ENCODE measurements around the gene SYNJ2.
A peak's percentile ranks its signal among the peaks of the same experiment; 100 is the strongest.

SYNJ2 gene

DNA sequence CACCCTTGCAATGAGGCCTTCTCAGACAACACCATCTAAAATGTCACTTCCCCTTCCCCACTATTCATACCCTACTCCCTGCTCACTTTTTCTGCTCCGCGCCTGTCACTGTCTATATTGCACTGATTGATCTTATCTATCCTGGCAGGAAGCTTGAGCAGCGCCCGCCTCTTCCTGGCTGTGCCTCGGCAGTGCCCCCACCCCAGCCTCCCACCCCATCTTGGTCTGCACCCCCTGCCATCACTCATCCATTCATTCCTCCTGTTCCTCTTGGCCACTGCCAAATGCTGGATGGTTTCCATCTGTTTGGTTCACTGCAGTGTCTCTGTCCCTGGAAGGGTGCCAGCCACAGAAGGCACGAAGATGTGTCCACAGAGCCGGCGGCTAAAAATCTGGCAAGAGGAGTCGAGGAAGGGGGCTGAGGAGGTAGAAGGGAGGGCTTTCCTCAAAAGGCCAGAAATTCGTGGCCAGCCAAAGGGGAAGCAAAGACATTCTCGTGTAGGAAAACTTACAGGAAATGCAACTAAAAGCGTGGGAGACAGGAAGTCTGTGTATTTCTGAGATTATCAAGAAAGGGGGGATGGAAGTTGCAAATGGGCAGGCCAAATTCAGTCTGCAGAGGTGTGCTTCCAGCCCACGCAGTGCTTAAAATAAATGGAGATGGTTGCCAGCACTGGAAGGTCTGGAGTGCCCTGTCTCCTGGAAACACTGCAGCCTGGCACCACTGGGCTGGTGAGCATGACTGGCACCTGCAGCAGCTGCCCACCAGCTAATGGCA, 27.6 kb downstream of the SYNJ2 start:
- H3K27me3 ChIP-seq (ENCODE audit: control insufficient read depth in 1 of 2, insufficient read depth in 2 of 2, low read length in 2 of 2), result no peaks in the 10 kb centered on the region
- peak overlapping the region in 1 of 2 donors; percentile 29 for H3K4me3 ChIP-seq (ENCODE audit: low read length in 2 of 2)
- H3K9ac ChIP-seq (ENCODE audit: low read length in 2 of 2), result no peak overlapping the region
- peaks cover 19% of the 10 kb centered on the region for H3K4me1 ChIP-seq (ENCODE audit: control insufficient read depth, insufficient read depth, low read length)
- no peaks in the 10 kb centered on the region for H3K9me3 ChIP-seq (ENCODE audit: control insufficient read depth in 2 of 2, low read length in 2 of 2)
- H3K27ac ChIP-seq (ENCODE audit: low read length), result no peak overlapping the region
- H3K36me3 ChIP-seq (ENCODE audit: control insufficient read depth in 2 of 2, insufficient read depth in 2 of 2, low read length in 2 of 2), result no peaks in the 10 kb centered on the region

DNA sequence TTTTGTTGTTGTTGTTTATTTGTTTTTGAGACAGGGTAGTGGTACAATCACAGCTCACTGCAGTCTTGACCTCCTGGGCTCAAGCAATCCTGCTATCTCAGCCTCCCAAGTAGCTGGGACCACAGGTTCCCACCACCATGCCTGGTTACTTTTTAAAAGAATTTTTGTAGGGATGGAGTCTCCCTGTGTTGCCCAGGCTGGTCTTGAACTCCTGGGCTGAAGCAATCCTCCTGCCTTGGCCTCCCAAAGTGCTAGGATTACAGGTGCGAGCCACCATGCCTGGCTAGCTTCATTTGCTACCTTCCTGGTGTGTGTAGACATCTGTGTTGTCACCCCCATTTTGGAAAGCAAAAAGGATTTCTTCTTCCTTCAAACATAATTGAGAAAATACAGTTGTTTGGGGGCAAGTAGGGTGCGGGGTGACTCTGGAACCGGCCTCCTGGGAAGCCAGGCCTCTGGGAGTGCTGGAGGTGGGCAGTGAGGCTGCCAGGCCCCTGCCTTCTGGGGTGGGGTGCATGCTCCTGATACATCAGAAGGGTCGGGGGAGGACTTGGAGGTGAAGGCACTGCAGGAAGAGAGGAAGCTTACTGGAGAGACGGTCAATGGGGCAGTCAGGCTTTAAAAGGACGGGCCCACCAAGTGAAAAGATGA, 28.4 kb downstream of the SYNJ2 start:
- peak overlapping the region in 1 of 2 donors; percentile 29 for H3K4me3 ChIP-seq (ENCODE audit: low read length in 2 of 2)

DNA sequence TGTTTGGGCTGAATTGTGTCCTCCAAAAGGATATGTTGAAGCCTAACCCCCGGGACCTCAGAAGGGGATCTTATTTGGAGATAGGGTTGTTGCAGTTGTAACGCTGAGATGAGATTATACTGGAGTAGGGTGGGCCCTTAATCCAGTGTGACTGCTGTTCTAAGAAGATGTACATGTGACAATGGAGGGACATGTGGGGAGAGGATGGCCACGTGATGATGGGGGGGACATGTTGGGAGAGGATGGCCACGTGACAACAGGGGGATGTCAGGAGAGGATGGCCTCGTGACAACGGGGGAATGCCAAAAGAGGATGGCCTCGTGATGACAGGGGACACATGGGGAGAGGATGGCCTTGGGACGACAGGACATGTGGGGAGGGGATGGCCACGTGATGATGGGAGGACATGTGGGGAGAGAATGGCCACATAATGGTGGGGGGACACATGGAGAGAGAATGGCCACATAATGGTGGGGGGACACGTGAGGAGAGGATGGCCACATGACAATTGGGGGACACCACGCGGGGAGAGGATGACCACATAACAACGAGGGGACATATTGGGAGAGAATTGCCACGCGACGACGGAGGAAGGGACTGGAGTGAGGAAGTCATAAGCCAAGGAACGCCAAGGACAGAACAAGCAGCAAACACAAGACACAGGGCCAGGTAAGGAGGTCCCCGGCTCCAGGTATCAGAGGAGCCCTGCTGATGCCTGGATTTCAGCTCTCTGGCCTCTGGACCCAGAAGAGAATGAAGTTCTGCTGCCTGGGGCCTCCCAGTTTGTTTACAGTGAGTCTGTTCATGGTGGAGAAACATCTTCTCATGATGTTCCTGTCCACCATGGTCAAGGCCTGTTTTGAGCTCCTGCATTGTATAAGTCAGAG, 29.2 kb downstream of the SYNJ2 start:
- H3K9me3 ChIP-seq (ENCODE audit: control insufficient read depth in 2 of 2, low read length in 2 of 2), result no peaks in the 10 kb centered on the region
- no peak overlapping the region for H3K4me3 ChIP-seq (ENCODE audit: low read length in 2 of 2)
- no peaks in the 10 kb centered on the region for H3K27me3 ChIP-seq (ENCODE audit: control insufficient read depth in 1 of 2, insufficient read depth in 2 of 2, low read length in 2 of 2)
- H3K36me3 ChIP-seq (ENCODE audit: control insufficient read depth in 2 of 2, insufficient read depth in 2 of 2, low read length in 2 of 2), result no peaks in the 10 kb centered on the region
- no peak overlapping the region for H3K27ac ChIP-seq (ENCODE audit: low read length)
- H3K4me1 ChIP-seq (ENCODE audit: control insufficient read depth, insufficient read depth, low read length), result peaks cover 18% of the 10 kb centered on the region
- H3K9ac ChIP-seq (ENCODE audit: low read length in 2 of 2), result no peak overlapping the region

More for the DNA sequence above, 28.4 kb downstream of the SYNJ2 start:
- H3K9ac ChIP-seq (ENCODE audit: low read length in 2 of 2), result no peak overlapping the region
- no peak overlapping the region for H3K27ac ChIP-seq (ENCODE audit: low read length)
- no peaks in the 10 kb centered on the region for H3K27me3 ChIP-seq (ENCODE audit: control insufficient read depth in 1 of 2, insufficient read depth in 2 of 2, low read length in 2 of 2)
- H3K9me3 ChIP-seq (ENCODE audit: control insufficient read depth in 2 of 2, low read length in 2 of 2), result no peaks in the 10 kb centered on the region
- H3K36me3 ChIP-seq (ENCODE audit: control insufficient read depth in 2 of 2, insufficient read depth in 2 of 2, low read length in 2 of 2), result no peaks in the 10 kb centered on the region
- peaks cover 19% of the 10 kb centered on the region for H3K4me1 ChIP-seq (ENCODE audit: control insufficient read depth, insufficient read depth, low read length)

DNA sequence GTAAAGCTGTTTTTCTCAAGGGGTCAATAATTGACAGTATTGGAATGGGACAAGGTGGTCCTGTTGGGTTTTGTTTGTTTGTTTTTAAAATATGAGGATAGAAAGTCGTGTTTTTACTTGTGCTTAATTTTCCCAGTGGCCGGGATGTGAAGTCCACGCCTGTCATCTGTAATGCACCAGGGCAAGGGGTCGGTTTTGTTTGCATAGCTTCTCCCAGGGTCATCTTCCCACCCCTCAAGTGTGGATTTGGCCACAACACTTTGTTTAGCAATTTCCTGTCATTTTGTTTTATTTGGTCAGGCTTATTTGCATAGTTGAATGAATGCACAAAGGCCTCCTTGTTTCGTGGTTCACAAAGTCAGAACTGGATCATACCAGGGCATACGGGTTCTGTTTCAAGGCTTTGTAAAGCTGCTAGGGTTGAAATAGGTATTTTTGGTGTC, 29.8 kb downstream of the SYNJ2 start:
- H3K9ac ChIP-seq (ENCODE audit: low read length in 2 of 2), result no peak overlapping the region
- H3K27ac ChIP-seq (ENCODE audit: low read length), result no peak overlapping the region
- no peaks in the 10 kb centered on the region for H3K36me3 ChIP-seq (ENCODE audit: control insufficient read depth in 2 of 2, insufficient read depth in 2 of 2, low read length in 2 of 2)
- no peak overlapping the region for H3K4me3 ChIP-seq (ENCODE audit: low read length in 2 of 2)
- peaks cover 14% of the 10 kb centered on the region for H3K4me1 ChIP-seq (ENCODE audit: control insufficient read depth, insufficient read depth, low read length)
- no peaks in the 10 kb centered on the region for H3K27me3 ChIP-seq (ENCODE audit: control insufficient read depth in 1 of 2, insufficient read depth in 2 of 2, low read length in 2 of 2)
- no peaks in the 10 kb centered on the region for H3K9me3 ChIP-seq (ENCODE audit: control insufficient read depth in 2 of 2, low read length in 2 of 2)

DNA sequence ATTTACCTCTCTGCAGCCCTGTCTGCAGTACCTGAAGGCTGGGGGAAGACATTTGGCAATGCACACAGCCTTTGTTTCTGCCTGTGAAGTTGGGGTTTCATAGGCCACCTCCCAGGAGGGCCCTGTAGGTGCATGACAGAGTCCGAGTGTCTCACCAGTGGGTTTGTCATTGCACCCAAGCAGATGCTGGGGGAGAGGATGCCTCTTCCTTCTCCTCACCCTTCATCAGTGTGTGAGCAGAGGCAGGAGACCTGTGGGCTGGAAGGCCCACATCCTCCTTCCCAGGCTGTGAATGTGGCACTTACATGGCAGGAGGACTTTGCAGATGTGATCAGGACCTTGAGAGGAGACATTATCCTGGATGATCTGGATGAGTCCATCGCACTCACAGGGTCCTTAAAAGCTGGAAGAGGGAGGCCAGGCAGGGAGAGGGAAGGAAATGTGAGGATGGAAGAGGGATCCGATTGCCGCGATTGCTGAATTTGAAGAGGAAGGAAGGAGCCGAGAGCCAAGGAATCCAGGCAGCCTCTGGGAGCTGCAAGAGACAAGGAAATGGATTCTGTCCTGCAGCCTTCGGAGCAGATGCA, 30.4 kb downstream of the SYNJ2 start:
- Histone ChIP-seq H3K4me1 (ENCODE audit: control insufficient read depth, insufficient read depth, low read length) (peaks cover 14% of the 10 kb centered on the region), H3K9ac (ENCODE audit: low read length in 2 of 2) (no peak overlapping the region), H3K27me3 (ENCODE audit: control insufficient read depth in 1 of 2, insufficient read depth in 2 of 2, low read length in 2 of 2) (no peaks in the 10 kb centered on the region), H3K27ac (ENCODE audit: low read length) (no peak overlapping the region), H3K9me3 (ENCODE audit: control insufficient read depth in 2 of 2, low read length in 2 of 2) (no peaks in the 10 kb centered on the region), H3K4me3 (ENCODE audit: low read length in 2 of 2) (no peak overlapping the region), H3K36me3 (ENCODE audit: control insufficient read depth in 2 of 2, insufficient read depth in 2 of 2, low read length in 2 of 2) (no peaks in the 10 kb centered on the region)

DNA sequence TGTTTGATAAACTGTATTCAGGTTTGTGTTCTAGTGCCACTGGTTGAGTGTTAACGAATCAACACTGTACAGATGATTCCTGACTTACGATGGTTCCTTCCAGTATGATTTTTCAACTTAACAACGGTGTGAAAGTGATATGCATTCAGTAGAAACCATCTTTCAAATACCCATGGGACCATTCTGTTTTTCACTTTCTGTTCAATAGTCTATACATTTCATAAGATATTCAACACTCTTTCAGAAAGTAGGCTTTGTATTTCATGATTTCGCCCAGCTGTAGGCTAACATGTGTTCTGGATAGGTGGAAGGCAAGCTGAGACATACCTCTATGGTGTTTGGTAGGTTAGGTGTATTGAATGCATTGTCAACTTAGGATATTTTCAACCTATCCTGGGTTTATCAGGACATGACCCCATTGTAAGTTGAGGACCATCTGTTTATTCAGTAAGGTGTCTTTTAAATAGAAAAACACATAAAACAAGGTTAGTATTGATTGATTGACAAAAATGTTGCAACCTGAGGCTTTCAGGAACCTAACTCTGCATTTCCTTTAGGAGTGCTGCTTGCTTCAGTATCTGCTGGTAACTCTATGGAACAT, 32.3 kb downstream of the SYNJ2 start:
- H3K4me1 ChIP-seq (ENCODE audit: control insufficient read depth, insufficient read depth, low read length), result peaks cover 21% of the 10 kb centered on the region
- H3K27ac ChIP-seq (ENCODE audit: low read length), result no peak overlapping the region
- no peak overlapping the region for H3K9ac ChIP-seq (ENCODE audit: low read length in 2 of 2)
- H3K36me3 ChIP-seq (ENCODE audit: control insufficient read depth in 2 of 2, insufficient read depth in 2 of 2, low read length in 2 of 2), result no peaks in the 10 kb centered on the region
- H3K9me3 ChIP-seq (ENCODE audit: control insufficient read depth in 2 of 2, low read length in 2 of 2), result no peaks in the 10 kb centered on the region
- no peaks in the 10 kb centered on the region for H3K27me3 ChIP-seq (ENCODE audit: control insufficient read depth in 1 of 2, insufficient read depth in 2 of 2, low read length in 2 of 2)
- no peak overlapping the region for H3K4me3 ChIP-seq (ENCODE audit: low read length in 2 of 2)

DNA sequence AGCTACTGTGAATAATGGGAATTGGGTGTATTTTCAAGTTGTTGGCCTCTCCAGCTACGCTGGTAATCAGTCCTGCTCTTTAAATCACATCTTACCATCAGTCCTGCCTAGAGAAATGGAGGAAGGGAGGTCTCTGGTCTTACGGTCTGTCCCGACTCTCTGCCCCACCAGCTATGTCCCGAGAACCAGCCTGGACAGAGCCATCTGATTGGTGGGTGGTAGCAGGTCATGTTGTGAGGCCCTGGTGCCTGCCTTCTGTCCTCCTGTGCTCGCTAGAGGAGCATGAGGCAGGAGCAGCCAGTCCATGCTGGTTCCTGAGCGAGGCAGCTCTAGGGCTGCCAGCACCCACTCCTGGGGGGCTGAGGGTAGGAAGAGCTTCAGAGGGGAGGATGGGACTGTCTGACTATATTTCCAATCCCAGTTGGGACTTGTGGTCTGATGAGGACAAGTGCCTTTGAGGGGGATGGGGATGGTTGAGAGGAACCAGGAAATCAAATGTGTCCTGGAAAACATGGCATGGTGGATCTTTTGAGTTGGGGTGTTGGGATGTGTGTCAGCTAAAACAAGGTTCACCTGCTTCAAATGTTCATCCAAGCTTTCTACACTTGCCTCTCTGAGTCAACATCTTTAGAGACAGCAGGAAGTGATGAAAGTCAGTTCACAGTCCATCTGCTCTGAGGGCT, 33.0 kb downstream of the SYNJ2 start:
- no peak overlapping the region for H3K27ac ChIP-seq (ENCODE audit: low read length)
- H3K9me3 ChIP-seq (ENCODE audit: control insufficient read depth in 2 of 2, low read length in 2 of 2), result no peaks in the 10 kb centered on the region
- H3K4me1 ChIP-seq (ENCODE audit: control insufficient read depth, insufficient read depth, low read length), result peaks cover 22% of the 10 kb centered on the region
- no peaks in the 10 kb centered on the region for H3K36me3 ChIP-seq (ENCODE audit: control insufficient read depth in 2 of 2, insufficient read depth in 2 of 2, low read length in 2 of 2)
- no peaks in the 10 kb centered on the region for H3K27me3 ChIP-seq (ENCODE audit: control insufficient read depth in 1 of 2, insufficient read depth in 2 of 2, low read length in 2 of 2)
- H3K4me3 ChIP-seq (ENCODE audit: low read length in 2 of 2), result no peak overlapping the region
- no peak overlapping the region for H3K9ac ChIP-seq (ENCODE audit: low read length in 2 of 2)

DNA sequence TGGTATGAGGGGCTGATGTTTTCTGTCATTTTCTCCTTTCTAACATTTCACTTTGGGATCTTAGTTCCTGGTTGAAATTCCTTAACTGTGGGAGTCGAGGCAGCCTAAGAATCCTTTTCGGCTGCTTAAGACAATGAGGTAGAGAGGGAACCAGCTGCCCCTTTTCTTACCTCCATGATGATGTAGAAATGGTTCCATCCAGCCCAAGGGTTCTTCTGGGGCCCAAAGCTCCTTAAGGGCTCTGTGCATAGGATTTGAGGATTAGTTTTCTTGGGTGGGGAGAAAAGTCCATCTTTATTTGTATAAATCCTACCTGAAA, 33.5 kb downstream of the SYNJ2 start:
- peaks cover 0 to 3% of the 10 kb centered on the region in 2 donors for H3K36me3 ChIP-seq (ENCODE audit: control insufficient read depth in 2 of 2, insufficient read depth in 2 of 2, low read length in 2 of 2)
- H3K4me3 ChIP-seq (ENCODE audit: low read length in 2 of 2), result no peak overlapping the region
- H3K4me1 ChIP-seq (ENCODE audit: control insufficient read depth, insufficient read depth, low read length), result peaks cover 19% of the 10 kb centered on the region
- H3K9me3 ChIP-seq (ENCODE audit: control insufficient read depth in 2 of 2, low read length in 2 of 2), result no peaks in the 10 kb centered on the region
- no peak overlapping the region for H3K9ac ChIP-seq (ENCODE audit: low read length in 2 of 2)
- no peak overlapping the region for H3K27ac ChIP-seq (ENCODE audit: low read length)
- H3K27me3 ChIP-seq (ENCODE audit: control insufficient read depth in 1 of 2, insufficient read depth in 2 of 2, low read length in 2 of 2), result no peaks in the 10 kb centered on the region

DNA sequence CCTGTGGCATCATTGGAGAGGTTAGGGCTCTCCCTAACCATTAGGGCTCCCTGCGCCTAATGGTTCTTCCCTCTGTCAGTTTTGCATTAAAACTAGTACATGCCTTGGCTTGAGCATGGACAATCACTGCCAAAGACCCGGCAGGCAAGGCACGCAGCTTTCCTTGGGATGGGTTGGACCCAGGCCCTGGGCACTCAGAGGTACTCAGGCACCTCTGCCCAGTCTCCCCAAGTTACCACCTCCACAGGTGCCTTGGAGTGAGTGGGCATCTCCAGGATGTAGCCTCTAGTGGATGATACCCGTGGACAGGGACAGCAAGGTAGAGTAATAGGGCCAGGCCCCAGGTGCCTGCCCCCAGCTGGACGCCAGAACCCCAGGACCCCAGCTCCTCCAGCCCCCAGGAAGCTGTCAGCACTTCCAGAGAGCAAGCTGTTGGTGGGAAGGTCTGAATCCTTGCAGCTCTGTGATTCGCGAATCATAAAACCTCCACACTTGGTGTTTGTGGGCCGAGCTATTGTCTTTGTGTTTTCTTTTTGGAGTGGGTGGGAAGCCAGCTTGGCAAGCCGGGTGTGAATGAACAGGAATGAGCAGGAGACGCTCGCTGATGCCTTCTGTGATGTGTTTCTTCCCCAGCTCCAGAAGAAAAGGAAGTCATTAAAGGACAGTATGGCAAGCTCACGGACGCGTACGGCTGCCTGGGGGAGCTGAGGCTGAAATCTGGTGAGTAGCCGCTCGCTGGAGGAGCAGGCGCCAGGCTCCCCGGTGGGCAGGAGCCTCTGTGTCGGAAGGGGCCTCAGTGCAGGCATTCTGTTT, 35.1 kb downstream of the SYNJ2 start:
- Histone ChIP-seq H3K36me3 (ENCODE audit: control insufficient read depth in 2 of 2, insufficient read depth in 2 of 2, low read length in 2 of 2) (peaks cover 0 to 6% of the 10 kb centered on the region in 2 donors), H3K27me3 (ENCODE audit: control insufficient read depth in 1 of 2, insufficient read depth in 2 of 2, low read length in 2 of 2) (no peaks in the 10 kb centered on the region), H3K4me3 (ENCODE audit: low read length in 2 of 2) (no peak overlapping the region), H3K9ac (ENCODE audit: low read length in 2 of 2) (no peak overlapping the region), H3K4me1 (ENCODE audit: control insufficient read depth, insufficient read depth, low read length) (peaks cover 19% of the 10 kb centered on the region), H3K9me3 (ENCODE audit: control insufficient read depth in 2 of 2, low read length in 2 of 2) (no peaks in the 10 kb centered on the region), H3K27ac (ENCODE audit: low read length) (no peak overlapping the region)

All from stomach smooth muscle (tissue), 2 donors.